Activated naive CD4-positive, alpha-beta T cell (primary cell): ENCODE measurements around the gene MRTFA.
"Not testable (repeated sequence)": the region's sequence is repeated elsewhere in the genome, so short reads cannot be mapped to it uniquely, and the experiment has no call there.

Source experiments
- DNase-seq, 4 experiments: peaks; one replicate each; lab custom pipeline; 2025; lab: John Stamatoyannopoulos, UW

MRTFA gene

GRCh38 chr22:40554023-40554422, 82.5 kb downstream of the MRTFA start:
- not testable (repeated sequence) for DNase-seq

GRCh38 chr22:40553014-40553554, 83.4 kb downstream of the MRTFA start:
- no peak for DNase-seq

- DNase-seq: no peak
Measured at GRCh38 chr22:40552070-40552469, 84.4 kb downstream of the MRTFA start.

GRCh38 chr22:40547729-40548143, 88.8 kb downstream of the MRTFA start:
- DNase-seq: no peak

GRCh38 chr22:40544758-40545157, 91.8 kb downstream of the MRTFA start:
- DNase-seq: no peak

GRCh38 chr22:40542821-40543540, 93.5 kb downstream of the MRTFA start:
- no peak for DNase-seq

GRCh38 chr22:40541300-40541699, 95.2 kb downstream of the MRTFA start:
- no peak for DNase-seq

GRCh38 chr22:40540265-40540664, 96.3 kb downstream of the MRTFA start:
- no peak for DNase-seq

GRCh38 chr22:40536149-40536548, 100.4 kb downstream of the MRTFA start:
- not testable (repeated sequence) for DNase-seq

GRCh38 chr22:40535642-40536041, 100.9 kb downstream of the MRTFA start:
- DNase-seq: no peak

- DNase-seq: no peak
Measured at GRCh38 chr22:40535189-40535512, 101.4 kb downstream of the MRTFA start.

GRCh38 chr22:40534379-40535188, 101.9 kb downstream of the MRTFA start:
- DNase-seq: no peak

- DNase-seq: peak in 1 of 4 experiments; percentile 40
Measured at GRCh38 chr22:40533712-40534378, 102.7 kb downstream of the MRTFA start.

GRCh38 chr22:40531951-40532900, 104.3 kb downstream of the MRTFA start:
- DNase-seq: no peak

- DNase-seq: not testable (repeated sequence)
Measured at GRCh38 chr22:40530391-40530790, 106.1 kb downstream of the MRTFA start.

- DNase-seq: no peak
Measured at GRCh38 chr22:40529821-40530220, 106.7 kb downstream of the MRTFA start.

GRCh38 chr22:40526960-40527359, 109.6 kb downstream of the MRTFA start:
- DNase-seq: no peak

GRCh38 chr22:40525250-40525884, 111.2 kb downstream of the MRTFA start:
- DNase-seq: peak; percentile 20 to 74 (median 45)

- no peak for DNase-seq
Measured at GRCh38 chr22:40524392-40525249, 111.9 kb downstream of the MRTFA start.

- DNase-seq: no peak
Measured at GRCh38 chr22:40522141-40522540, 114.4 kb downstream of the MRTFA start.
